ENCODE data around the gene ARID3C.

The ARID3C gene

DNA sequence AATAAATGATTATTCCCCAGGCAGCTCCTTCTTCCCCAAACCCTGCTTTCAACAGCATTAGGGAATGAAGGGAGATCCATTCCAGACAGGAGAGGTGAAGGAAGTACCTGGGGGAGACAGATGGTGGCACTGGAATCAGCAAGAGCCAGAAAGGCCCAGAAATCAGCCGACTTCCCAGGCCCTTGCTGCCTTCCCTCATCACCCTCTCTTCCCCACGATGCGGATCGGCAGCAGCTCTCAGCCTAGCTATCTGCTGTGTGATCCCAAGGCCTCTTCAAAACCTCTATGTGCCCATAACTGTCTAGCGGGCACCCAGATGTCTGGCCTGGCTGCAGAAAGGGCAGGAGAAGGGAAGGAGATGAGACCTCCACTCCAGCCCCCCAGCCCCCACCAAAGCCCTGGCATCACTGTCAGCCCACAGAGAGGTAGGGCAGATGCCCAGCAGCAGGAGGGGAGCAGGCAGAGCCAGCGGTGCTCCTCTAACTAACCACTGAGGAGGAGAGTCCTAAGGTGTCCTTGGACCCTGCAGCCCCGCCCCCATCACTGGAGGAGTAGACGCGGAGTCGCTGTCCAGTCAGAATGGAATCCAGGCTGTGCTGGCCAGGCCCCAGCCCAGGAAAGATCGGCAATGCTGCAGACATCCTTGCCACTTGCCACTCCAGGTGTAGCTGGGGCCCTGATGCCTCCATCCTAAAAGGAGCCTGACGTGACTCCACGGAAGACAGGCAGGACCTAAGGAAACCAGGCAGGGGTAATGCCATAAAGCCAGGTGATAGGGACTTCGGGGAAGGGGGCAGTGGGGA, 52.1 kb downstream of the ARID3C start:
- no peak for TF ChIP-seq ZNF274 (IDR thresholded peaks at IDR 0.05; ENCODE audit: low read depth, low read length)

DNA sequence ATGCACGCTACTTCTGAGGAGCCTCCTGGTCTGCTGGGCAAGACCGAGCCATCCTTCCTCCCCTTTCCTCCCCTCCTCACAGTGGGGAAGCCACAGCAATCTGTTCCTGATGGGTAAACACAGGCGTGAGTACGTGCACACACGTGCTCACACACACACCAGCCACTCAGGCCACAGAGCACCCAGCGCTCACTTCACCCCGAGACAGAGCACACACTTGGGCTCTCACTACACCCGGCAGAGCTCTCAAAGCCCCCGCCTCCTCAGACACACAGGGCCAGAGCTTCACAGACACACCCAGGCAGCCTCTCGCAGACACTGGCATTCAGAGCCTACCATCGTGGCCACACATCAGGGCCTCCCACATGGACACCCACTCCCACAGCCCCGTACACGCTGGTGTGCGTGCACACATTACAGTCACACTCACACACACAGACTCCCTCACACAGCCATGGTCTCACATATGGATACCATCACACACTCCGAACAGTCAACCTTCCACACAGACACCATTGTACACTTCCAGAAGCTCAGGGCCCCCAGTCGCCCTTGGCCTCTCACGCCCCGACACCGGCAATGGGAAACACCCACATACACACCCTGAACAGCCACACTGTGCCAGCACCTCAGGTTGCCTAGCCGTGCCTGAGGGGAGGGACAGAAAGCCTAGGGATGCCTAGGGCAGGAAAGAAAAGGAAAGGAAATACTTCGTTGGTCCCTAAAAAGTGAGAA, 52.8 kb downstream of the ARID3C start:
- TF ChIP-seq ZNF274 (IDR thresholded peaks at IDR 0.05; ENCODE audit: low read depth, low read length), result no peak
- no peak overlapping the region for H3K4me3 ChIP-seq (ENCODE audit: low read length)

More for the DNA sequence above, 52.1 kb downstream of the ARID3C start:
- no peak overlapping the region for H3K4me3 ChIP-seq (ENCODE audit: low read length)

DNA sequence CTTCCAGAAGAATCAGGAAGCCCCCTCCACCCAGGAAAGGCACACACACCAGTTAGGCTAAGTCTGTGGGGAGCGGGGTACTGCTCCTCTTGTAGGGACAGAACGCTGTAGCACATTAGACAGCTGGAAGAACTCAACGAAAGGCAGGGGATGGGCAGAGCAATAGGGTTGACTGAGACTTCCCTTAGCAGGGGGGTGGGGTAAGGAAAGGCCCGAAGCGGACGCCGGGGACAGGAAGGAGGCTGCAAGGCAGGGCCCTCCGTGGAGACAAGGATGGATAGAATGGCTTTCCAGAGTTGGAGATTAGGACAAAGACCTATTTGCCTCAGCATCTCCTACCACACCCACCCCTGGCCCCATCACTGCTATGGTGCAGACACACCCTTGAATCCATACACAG, 53.6 kb downstream of the ARID3C start:
- TF ChIP-seq ZNF274 (IDR thresholded peaks at IDR 0.05; ENCODE audit: low read depth, low read length), result no peak
- no peak overlapping the region for H3K4me3 ChIP-seq (ENCODE audit: low read length)

DNA sequence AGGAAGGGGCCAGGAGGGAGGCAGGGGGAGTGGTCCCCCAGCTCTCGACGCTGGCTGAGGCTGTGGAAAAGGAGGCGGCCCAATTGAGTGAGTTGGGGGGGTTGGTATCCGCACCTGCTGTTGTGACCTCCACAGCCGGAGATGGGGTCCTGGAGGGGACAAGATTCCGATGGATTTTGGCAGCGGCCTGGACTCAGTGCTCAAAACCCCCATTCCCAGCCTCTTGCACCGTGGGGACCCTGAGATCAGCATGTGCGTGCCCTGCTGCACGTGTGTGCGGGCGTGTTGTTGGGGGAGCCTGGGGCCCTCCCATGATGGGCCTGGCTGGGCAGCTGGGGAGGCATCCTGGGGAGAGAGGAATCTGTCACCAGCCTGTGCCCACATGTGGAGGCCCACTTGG, 54.3 kb downstream of the ARID3C start:
- TF ChIP-seq ZNF274 (IDR thresholded peaks at IDR 0.05; ENCODE audit: low read depth, low read length), result no peak
- no peak overlapping the region for H3K4me3 ChIP-seq (ENCODE audit: low read length)

DNA sequence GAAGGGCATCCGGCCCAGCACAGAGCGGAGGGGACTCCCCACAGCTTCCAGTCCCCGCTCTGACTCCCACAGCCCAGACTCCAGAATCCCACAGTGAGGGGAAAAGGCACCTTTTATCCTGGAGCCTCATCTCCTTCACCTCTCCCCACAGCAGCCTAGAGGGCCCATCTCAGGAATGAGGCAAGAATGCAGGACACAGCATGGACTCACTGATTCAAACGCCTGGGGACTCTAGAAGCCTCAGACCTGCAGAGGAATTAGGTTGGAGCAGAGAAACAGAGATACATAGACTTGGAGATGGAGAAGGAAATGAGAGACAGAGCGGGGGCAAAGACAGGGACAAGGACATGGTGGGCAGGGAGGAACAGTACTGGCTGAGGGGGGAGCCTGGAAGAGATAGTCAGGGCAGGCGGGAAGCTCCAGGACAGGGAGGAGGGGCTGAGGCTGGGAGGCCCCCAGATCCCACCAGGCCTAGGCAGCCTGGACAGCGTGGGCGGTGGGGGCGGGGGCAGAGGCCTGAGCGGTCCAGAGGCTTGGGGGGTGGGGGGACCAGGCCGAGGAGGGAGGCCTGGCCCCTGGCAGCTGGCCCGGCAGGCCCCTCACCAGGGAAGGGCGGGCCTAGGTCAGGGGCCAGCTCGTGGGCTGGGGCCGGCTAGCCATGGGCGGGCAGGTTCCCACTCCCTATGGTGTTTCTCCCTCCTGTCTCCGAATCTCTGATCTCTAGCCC, 55.1 kb downstream of the ARID3C start:
- TF ChIP-seq ZNF274 (IDR thresholded peaks at IDR 0.05; ENCODE audit: low read depth, low read length), result no peak
- no peak overlapping the region for H3K4me3 ChIP-seq (ENCODE audit: low read length)

DNA sequence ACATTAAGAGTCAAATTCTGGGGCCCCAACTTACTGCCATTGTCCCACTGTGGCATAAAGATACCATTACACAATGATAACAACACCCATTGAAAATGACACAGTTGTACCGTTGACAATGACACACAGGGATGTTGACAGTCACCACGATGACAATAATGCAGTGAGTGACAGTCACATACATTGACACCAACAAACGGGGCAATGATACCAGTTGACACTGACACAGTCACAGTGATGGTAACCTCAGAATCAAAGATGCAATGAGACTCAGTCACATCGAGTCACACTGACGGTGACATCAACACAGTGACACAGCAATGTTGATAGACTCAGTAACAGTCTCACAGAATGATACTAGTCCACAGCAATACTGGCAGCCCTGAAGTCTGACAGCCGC, 56.2 kb downstream of the ARID3C start:
- H3K4me3 ChIP-seq (ENCODE audit: low read length), result no peak overlapping the region
- no peak for TF ChIP-seq ZNF274 (IDR thresholded peaks at IDR 0.05; ENCODE audit: low read depth, low read length)

DNA sequence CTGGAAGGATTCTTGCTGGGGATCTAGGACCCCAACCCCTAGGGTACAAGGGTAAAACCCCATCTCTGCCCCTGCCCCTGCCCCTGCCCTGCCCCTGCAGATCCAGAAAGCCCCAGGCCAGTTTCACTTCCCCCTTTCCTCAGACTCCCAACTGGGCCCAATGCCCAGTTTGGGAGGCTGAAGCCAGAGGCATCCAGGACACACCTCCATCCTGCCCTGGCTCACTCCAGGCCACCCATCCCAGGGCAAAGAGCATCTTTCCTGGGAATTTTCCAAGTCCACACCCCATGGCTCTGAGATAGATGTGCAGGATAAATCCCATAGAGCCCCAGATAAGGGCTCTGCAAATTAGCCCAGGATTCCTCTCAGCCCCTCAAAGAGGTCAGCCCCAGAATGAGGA, 56.8 kb downstream of the ARID3C start:
- TF ChIP-seq ZNF274 (IDR thresholded peaks at IDR 0.05; ENCODE audit: low read depth, low read length), result no peak
- H3K4me3 ChIP-seq (ENCODE audit: low read length), result no peak overlapping the region

DNA sequence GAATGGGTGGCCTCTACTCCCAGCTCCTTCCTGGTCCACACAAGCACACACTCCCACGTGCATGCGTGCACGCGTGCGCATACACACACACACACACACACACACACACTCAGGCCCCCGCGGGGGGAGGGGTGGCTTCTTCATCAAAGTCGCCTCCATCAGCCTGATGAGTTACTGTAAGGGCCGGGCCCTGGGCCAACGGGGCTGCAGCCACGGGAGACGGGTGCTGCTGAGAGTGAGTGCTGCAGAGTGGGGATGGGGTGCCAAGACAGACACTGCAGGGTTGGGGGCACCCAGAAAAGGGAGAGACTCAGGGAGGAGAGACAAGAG, 57.4 kb downstream of the ARID3C start:
- no peak overlapping the region for H3K4me3 ChIP-seq (ENCODE audit: low read length)
- TF ChIP-seq ZNF274 (IDR thresholded peaks at IDR 0.05; ENCODE audit: low read depth, low read length), result no peak

Measured in GM08714 (cell line).